ENCODE measurements around the gene OR8D2. TPM values are rescaled to one million over a fixed set of nuclear protein-coding genes. Genes with fewer than 3 reads are reported as not detected.

OR8D2 gene
- total RNA-seq, 1 donor from 2014 or later, result not detected

DNA sequence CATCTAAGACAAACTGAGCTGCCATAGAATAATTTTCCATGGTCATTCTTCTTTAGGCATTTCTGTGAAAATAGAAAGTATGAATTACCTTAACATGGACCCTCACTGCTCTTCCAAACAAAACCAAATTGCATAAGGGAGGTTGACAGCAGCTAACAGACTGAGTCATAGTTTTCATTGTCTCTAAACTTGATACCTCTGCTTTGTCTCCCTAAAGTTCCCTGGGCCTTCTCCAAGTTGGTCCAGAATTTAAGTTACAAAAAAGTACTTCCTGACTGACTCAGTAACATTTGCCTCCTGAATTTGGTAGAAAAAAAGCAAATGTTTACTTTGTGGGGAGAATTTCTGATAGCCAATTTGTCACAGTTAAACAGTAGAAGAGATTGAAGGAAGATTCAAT, 9.3 kb downstream of the OR8D2 start:
- Mint-ChIP-seq H3K4me1 (ENCODE audit: unreplicated experiment) (no peaks in the 10 kb centered on the region), H3K9me3 (ENCODE audit: unreplicated experiment) (no peaks in the 10 kb centered on the region), H3K4me3 (ENCODE audit: unreplicated experiment) (no peak overlapping the region), H3K27ac (ENCODE audit: unreplicated experiment) (no peak overlapping the region), H3K27me3 (ENCODE audit: unreplicated experiment) (peaks cover 1% of the 10 kb centered on the region), H3K36me3 (ENCODE audit: low read depth, unreplicated experiment) (no peaks in the 10 kb centered on the region)
- TF ChIP-seq, protein P1, sequence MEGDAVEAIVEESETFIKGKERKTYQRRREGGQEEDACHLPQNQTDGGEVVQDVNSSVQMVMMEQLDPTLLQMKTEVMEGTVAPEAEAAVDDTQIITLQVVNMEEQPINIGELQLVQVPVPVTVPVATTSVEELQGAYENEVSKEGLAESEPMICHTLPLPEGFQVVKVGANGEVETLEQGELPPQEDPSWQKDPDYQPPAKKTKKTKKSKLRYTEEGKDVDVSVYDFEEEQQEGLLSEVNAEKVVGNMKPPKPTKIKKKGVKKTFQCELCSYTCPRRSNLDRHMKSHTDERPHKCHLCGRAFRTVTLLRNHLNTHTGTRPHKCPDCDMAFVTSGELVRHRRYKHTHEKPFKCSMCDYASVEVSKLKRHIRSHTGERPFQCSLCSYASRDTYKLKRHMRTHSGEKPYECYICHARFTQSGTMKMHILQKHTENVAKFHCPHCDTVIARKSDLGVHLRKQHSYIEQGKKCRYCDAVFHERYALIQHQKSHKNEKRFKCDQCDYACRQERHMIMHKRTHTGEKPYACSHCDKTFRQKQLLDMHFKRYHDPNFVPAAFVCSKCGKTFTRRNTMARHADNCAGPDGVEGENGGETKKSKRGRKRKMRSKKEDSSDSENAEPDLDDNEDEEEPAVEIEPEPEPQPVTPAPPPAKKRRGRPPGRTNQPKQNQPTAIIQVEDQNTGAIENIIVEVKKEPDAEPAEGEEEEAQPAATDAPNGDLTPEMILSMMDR (IDR thresholded peaks at IDR 0.05; ENCODE audit: unreplicated experiment), result no peak
- DNase-seq (ENCODE audit: low spot score), result no peak

DNA sequence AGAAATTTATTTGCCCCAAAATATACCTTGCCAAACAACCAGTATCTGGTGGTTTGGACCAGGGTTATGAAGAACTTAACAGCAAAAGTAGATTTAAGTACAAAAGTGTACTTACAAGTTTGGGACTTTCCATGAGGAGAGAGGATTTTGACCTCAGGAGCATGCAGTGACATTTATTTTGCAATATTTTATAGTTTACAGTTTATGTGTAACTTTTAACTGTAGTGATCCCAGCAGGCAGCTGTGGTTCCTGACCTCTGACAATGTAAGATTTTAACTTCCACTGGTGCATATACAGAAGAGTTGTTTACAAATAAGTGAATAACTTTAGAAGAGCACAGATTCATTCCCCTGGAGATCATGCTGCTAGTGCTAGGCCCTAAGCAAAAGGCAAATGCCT, 12.9 kb downstream of the OR8D2 start:
- H3K9me3 Mint-ChIP-seq (ENCODE audit: unreplicated experiment), result no peaks in the 10 kb centered on the region
- TF ChIP-seq, protein P1 (IDR thresholded peaks at IDR 0.05; ENCODE audit: unreplicated experiment), result no peak
- H3K27me3 Mint-ChIP-seq (ENCODE audit: unreplicated experiment), result no peaks in the 10 kb centered on the region
- no peak overlapping the region for H3K4me3 Mint-ChIP-seq (ENCODE audit: unreplicated experiment)
- H3K36me3 Mint-ChIP-seq (ENCODE audit: low read depth, unreplicated experiment), result no peaks in the 10 kb centered on the region
- no peak overlapping the region for H3K27ac Mint-ChIP-seq (ENCODE audit: unreplicated experiment)
- no peak for DNase-seq (ENCODE audit: low spot score)
- H3K4me1 Mint-ChIP-seq (ENCODE audit: unreplicated experiment), result no peaks in the 10 kb centered on the region

DNA sequence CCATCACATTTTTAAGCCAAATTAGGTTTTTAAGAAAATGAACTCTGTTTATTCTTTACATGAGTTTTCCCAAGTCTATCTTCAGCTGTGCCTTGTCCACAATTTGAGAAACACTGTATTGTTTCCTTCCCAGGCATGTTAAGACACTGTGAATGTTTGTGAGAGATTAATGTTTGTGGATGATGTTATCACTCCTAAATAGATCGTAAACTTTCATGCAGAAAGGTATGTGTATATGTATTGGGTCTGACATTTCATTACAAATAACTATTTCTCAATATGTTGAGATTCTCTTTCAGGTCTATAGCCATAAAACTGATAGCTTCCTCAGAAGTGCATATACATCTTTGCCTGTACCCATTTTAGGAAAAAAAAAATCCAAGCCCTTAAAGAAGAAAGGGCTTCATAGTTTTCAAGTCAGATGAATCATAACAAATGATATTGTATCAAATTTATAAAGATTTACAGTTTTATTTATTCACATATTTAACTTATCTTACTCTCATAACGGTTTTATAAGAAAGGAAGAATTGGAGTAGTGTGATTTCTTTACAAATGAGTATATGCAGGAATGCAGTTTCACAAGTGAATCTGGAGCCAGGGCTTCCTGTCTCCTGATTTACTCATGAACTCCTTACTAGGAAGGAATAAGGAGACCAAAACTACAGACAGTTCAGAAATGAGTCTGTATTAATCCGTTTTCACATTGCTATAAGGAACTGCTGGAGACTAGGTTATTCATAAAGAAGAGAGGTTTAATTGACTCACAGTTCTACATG, 17.5 kb downstream of the OR8D2 start:
- H3K4me1 Mint-ChIP-seq (ENCODE audit: unreplicated experiment), result no peaks in the 10 kb centered on the region
- no peak for DNase-seq (ENCODE audit: low spot score)
- H3K27me3 Mint-ChIP-seq (ENCODE audit: unreplicated experiment), result no peaks in the 10 kb centered on the region
- H3K9me3 Mint-ChIP-seq (ENCODE audit: unreplicated experiment), result no peaks in the 10 kb centered on the region
- no peaks in the 10 kb centered on the region for H3K36me3 Mint-ChIP-seq (ENCODE audit: low read depth, unreplicated experiment)
- no peak overlapping the region for H3K27ac Mint-ChIP-seq (ENCODE audit: unreplicated experiment)
- H3K4me3 Mint-ChIP-seq (ENCODE audit: unreplicated experiment), result no peak overlapping the region
- TF ChIP-seq, protein P1 (IDR thresholded peaks at IDR 0.05; ENCODE audit: unreplicated experiment), result no peak

DNA sequence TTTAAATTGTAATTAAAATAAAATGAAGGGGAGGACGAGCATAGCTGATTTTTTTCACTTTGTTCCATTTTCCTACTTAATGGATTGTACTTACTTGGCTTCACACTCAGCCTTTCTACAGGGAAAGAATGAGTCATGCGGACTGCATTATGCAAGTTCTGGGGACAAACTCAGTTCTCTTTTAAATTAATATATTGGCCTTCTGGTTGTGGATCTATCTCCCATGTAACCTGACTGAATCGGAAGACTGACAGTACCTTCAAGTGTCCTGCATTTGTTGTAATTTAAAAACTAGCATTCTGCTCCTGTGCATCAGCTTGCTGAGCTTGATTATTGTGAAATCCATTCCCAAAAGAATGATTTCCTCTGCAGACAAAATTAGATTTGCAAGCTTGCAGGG, 18.4 kb downstream of the OR8D2 start:
- H3K27ac Mint-ChIP-seq (ENCODE audit: unreplicated experiment), result no peak overlapping the region
- TF ChIP-seq, protein P1 (IDR thresholded peaks at IDR 0.05; ENCODE audit: unreplicated experiment), result no peak
- H3K36me3 Mint-ChIP-seq (ENCODE audit: low read depth, unreplicated experiment), result no peaks in the 10 kb centered on the region
- no peaks in the 10 kb centered on the region for H3K9me3 Mint-ChIP-seq (ENCODE audit: unreplicated experiment)
- H3K27me3 Mint-ChIP-seq (ENCODE audit: unreplicated experiment), result no peaks in the 10 kb centered on the region
- DNase-seq (ENCODE audit: low spot score), result no peak
- no peak overlapping the region for H3K4me3 Mint-ChIP-seq (ENCODE audit: unreplicated experiment)
- H3K4me1 Mint-ChIP-seq (ENCODE audit: unreplicated experiment), result no peaks in the 10 kb centered on the region

DNA sequence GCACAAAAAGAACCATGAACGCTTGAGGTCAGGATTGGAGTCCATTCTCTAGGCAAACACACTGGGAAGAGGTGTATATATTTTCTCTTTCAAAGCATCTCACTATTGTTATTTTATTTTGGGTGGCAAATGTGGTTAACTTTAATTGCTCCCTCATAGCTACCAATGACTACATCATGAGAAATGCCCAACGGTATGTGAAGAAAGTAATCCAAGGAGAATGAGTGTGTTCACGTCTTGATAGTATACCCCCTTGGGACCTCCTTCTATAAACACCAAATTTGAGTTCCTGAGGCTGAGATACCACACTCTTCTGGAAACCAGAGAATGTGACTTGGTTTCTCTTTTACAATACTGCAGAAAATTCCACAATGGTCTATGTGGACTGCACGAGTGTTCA, 22.1 kb downstream of the OR8D2 start:
- H3K36me3 Mint-ChIP-seq (ENCODE audit: low read depth, unreplicated experiment), result no peaks in the 10 kb centered on the region
- H3K4me3 Mint-ChIP-seq (ENCODE audit: unreplicated experiment), result no peak overlapping the region
- TF ChIP-seq, protein P1 (IDR thresholded peaks at IDR 0.05; ENCODE audit: unreplicated experiment), result no peak
- H3K27me3 Mint-ChIP-seq (ENCODE audit: unreplicated experiment), result no peaks in the 10 kb centered on the region
- no peaks in the 10 kb centered on the region for H3K9me3 Mint-ChIP-seq (ENCODE audit: unreplicated experiment)
- H3K4me1 Mint-ChIP-seq (ENCODE audit: unreplicated experiment), result no peaks in the 10 kb centered on the region
- DNase-seq (ENCODE audit: low spot score), result no peak
- H3K27ac Mint-ChIP-seq (ENCODE audit: unreplicated experiment), result no peak overlapping the region
